Activated T-cell treated with anti-CD3 and anti-CD28 coated beads, Interleukin-2, amount 50 U/mL, for 4 hours (primary cell): ENCODE data around the gene GCNA. TPM values are rescaled to one million over a fixed set of nuclear protein-coding genes. Genes with fewer than 3 reads are reported as not detected.
A peak's percentile ranks its signal among the peaks of the same experiment; 100 is the strongest.
"Not testable (repeated sequence)": the region's sequence is repeated elsewhere in the genome, so short reads cannot be mapped to it uniquely, and the experiment has no call there.

Source experiments
- ATAC-seq, 2 donors: fragments of 200-7000 bp; cut with Tn5 transposase; one replicate each; pipeline ENCODE4 v1.10.0; 2021
- DNase-seq: peaks from one replicate; pipeline ENCODE4 v3.0.0-alpha.2; 2020
- H3K27me3 Mint-ChIP-seq: one replicate; pipeline ENCODE4 v1.8.0; 2021; ENCODE audit warnings: low read depth, mixed read lengths
- H3K36me3 Mint-ChIP-seq: one replicate; pipeline ENCODE4 v1.8.0; 2022; ENCODE audit warnings: mixed read lengths; ENCODE audit not compliant: insufficient read depth
- H3K4me1 Mint-ChIP-seq: one replicate; pipeline ENCODE4 v1.8.0; 2021; ENCODE audit warnings: low read depth, mixed read lengths
- H3K4me3 Mint-ChIP-seq: one replicate; pipeline ENCODE4 v1.8.0; 2021; ENCODE audit warnings: mild to moderate bottlenecking, moderate library complexity, mixed read lengths
- H3K9me3 Mint-ChIP-seq: one replicate; pipeline ENCODE4 v1.8.0; 2021; ENCODE audit warnings: mixed read lengths
- total RNA-seq, 3 donors: library from RNA; stranded (reverse); gene quantifications; one replicate each; pipeline ENCODE4 v1.2.1, GENCODE V29; 2021

GCNA gene
- total RNA-seq, 3 donors from 2014 or later: 1.7 to 2.2 (median 2.1) TPM

DNA sequence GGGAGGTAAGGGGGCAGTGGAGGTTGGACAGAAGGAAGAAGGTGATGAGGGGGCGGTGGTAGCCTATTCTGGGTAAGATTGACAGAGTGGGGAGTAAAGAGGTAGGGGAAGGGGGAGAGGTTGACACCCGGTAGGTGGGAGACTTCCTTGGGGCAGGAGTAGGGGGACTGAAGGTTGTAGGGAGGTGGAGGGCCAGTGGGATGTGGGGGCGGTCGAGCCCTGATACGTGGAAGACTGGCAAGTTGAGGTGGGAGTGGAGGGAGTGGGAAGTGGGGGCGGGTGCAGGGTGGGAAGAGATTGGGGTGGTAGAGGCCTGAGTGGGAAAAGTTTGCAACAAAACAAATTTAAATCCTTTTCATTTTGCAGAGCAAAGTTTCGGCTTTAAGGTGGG, 1.7 kb downstream of the GCNA start:
- Mint-ChIP-seq H3K4me3 (no peak overlapping the region), H3K36me3 (peaks cover 18% of the 10 kb centered on the region), H3K27me3 (no peaks in the 10 kb centered on the region), H3K9me3 (no peaks in the 10 kb centered on the region), H3K4me1 (no peaks in the 10 kb centered on the region)
- no peak for ATAC-seq
- DNase-seq: no peak

DNA sequence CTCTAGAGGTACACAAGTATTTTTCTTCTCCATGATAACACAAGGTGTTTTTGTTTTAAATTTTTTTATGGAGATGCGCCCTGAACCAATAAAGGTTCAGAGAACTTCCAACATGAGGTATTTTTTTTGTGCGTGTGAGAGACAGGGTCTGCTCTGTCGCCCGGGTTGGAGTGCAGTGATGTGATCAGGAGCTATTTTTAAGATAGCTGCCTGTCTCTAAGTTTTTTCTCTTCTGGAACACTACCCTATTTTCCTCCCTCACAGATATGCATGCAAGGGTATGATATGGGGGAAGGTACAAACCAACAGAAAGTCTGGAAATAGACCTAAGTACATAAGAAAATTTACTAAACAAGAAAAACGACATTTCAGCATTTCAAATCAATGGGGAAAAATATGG, 3.0 kb downstream of the GCNA start:
- H3K27me3 Mint-ChIP-seq: no peaks in the 10 kb centered on the region
- H3K36me3 Mint-ChIP-seq: peaks cover 18% of the 10 kb centered on the region
- H3K4me1 Mint-ChIP-seq: no peaks in the 10 kb centered on the region
- ATAC-seq (no peak), DNase-seq (no peak)
- H3K4me3 Mint-ChIP-seq: no peak overlapping the region
- no peaks in the 10 kb centered on the region for H3K9me3 Mint-ChIP-seq

- no peak for ATAC-seq
- DNase-seq: no peak
- H3K36me3 Mint-ChIP-seq: peaks cover 6% of the 10 kb centered on the region
- no peak overlapping the region for H3K4me3 Mint-ChIP-seq
- H3K4me1 Mint-ChIP-seq: no peaks in the 10 kb centered on the region
- no peaks in the 10 kb centered on the region for H3K27me3 Mint-ChIP-seq
- no peaks in the 10 kb centered on the region for H3K9me3 Mint-ChIP-seq
These were observed 8.7 kb downstream of the GCNA start for GRCh38 chrX:71586929-71587328.

DNA sequence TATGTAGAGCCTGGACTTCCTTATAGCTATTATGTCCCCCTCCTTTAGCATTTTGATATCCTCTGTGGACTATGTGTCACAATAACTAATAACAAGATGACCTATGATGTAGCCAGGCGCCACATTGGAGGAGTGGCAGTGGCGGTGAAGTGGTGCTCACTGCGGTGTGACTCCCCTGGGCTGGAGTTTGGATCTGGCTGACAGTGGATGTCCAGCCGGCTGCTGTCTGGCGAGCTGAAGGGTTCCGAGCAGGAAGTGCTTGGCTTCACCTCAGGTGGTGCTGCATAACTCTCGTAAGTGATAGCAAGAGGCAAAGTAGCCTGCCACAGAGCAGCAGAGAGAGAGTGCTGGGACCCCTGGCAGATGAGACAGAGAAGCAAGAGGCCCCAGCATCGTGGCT, 15.0 kb downstream of the GCNA start:
- not testable (repeated sequence) for DNase-seq, H3K9me3 Mint-ChIP-seq, H3K4me3 Mint-ChIP-seq, H3K36me3 Mint-ChIP-seq, ATAC-seq, H3K4me1 Mint-ChIP-seq, H3K27me3 Mint-ChIP-seq

DNA sequence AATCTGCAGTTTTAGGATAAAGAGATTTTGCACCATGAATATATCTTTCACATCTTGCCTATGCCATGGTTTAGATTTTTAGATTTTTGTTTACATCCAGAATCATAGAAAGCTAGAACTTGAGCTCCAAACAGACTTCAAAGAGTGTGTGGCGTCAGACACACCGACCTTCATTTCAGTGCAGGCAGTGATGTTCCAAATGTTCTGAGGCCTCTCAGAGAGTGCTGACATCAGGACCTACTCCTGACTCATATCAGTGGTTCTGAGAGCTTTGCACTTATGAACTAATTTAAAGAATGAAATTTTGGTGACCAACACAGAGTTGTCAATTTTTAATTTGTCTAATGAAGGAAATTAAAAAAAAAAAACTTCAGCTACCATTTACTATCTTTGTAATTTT, 21.7 kb downstream of the GCNA start:
- Mint-ChIP-seq H3K4me3 (no peak overlapping the region), H3K9me3 (no peaks in the 10 kb centered on the region), H3K4me1 (peaks cover 10% of the 10 kb centered on the region), H3K27me3 (no peaks in the 10 kb centered on the region), H3K36me3 (peaks cover 33% of the 10 kb centered on the region)
- DNase-seq (no peak), ATAC-seq (peak in 1 of 2 donors; percentile 62)

- Mint-ChIP-seq H3K4me3 (no peak overlapping the region), H3K4me1 (peaks cover 38% of the 10 kb centered on the region), H3K9me3 (no peaks in the 10 kb centered on the region), H3K36me3 (peaks cover 45% of the 10 kb centered on the region), H3K27me3 (no peaks in the 10 kb centered on the region)
- ATAC-seq: no peak
- no peak for DNase-seq
These were observed 25.4 kb downstream of the GCNA start for GRCh38 chrX:71603618-71604017.

- peaks cover 48% of the 10 kb centered on the region for H3K36me3 Mint-ChIP-seq
- no peak for DNase-seq
- no peaks in the 10 kb centered on the region for H3K27me3 Mint-ChIP-seq
- no peaks in the 10 kb centered on the region for H3K9me3 Mint-ChIP-seq
- no peak for ATAC-seq
- H3K4me1 Mint-ChIP-seq: peaks cover 44% of the 10 kb centered on the region
- H3K4me3 Mint-ChIP-seq: no peak overlapping the region
These were observed 25.9 kb downstream of the GCNA start for GRCh38 chrX:71604141-71604540.

DNA sequence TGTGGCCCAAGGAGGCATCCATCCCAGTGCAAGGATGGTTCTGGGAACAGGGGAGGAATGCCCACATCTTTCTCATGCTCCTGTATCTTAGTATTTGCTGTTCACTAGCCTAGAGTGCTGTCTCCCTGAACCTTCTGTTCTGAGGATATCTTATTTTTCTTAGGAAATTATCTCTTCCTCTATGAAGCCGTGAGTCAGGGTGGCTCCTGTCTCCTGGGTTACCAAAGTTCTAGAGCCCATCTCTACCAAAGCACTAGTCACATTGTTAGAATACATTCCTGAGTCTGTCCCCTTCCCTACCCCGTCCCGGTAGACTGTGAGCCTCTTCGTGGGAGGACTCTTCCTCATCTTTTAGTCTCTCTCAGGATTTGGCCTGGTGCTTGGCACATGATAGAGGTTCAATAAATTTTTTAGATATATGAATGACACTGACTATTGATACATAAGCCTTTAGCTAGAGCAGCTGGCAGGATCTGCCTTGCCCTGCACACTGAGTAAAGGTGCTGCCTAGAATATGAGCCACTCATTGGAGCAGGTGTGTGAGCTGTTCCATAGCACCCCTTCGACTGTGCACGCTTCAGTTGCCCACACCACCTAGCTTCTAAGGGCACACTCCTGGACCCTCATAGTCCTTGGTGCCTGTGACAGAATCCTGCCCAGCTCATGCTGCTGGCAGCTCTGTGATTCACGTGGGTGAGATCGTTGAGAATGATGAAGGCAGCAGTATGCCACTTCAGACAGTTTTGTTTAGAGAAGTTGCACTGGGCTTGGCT, 26.7 kb downstream of the GCNA start:
- no peaks in the 10 kb centered on the region for H3K27me3 Mint-ChIP-seq
- H3K4me1 Mint-ChIP-seq: peaks cover 47% of the 10 kb centered on the region
- DNase-seq (no peak), ATAC-seq (peak in 1 of 2 donors; percentile 13)
- peaks cover 53% of the 10 kb centered on the region for H3K36me3 Mint-ChIP-seq
- H3K9me3 Mint-ChIP-seq: no peaks in the 10 kb centered on the region
- H3K4me3 Mint-ChIP-seq: no peak overlapping the region

DNA sequence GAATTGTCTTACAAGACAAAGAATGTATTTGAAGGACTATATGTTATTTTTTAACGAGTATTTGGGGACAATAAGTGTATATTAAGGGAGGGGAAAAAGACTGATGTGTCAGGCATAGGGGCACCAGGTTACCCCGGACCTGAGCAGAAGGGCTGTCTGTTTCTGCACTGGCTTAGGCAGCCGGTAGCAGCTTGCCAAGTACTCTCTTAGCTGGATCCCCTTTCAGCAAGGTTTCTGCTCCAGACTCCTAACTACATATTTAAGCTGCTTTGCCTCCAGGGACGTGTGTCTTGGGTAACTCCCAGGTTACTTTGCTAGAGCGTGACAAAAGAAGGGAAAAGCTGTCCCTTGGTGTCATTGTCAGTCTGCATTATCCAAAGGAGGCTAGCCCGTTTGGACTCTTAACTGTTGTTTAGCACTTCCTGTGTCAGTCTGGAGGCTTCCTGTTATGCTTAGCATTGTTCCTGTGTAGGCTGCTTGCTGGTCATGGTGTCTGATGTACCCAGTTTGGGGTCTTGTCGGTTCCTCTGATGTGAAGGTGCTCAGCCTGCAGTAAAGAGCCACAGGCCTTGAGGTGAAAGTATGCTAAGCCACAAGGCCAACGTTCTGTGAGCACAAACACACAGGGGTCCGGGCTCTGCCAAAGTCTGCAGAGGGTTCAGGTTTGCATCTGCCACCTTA, 28.4 kb downstream of the GCNA start:
- peak overlapping the region; percentile 11 for H3K4me3 Mint-ChIP-seq
- no peaks in the 10 kb centered on the region for H3K27me3 Mint-ChIP-seq
- ATAC-seq (peak; percentile 65 to 68), DNase-seq (no peak)
- no peaks in the 10 kb centered on the region for H3K9me3 Mint-ChIP-seq
- peaks cover 63% of the 10 kb centered on the region for H3K36me3 Mint-ChIP-seq
- H3K4me1 Mint-ChIP-seq: peaks cover 47% of the 10 kb centered on the region

GRCh38 chrX:71607488-71607887, 29.3 kb downstream of the GCNA start:
- no peak for ATAC-seq
- Mint-ChIP-seq H3K9me3 (no peaks in the 10 kb centered on the region), H3K4me1 (peaks cover 47% of the 10 kb centered on the region), H3K36me3 (peaks cover 59% of the 10 kb centered on the region), H3K4me3 (no peak overlapping the region), H3K27me3 (no peaks in the 10 kb centered on the region)
- no peak for DNase-seq

DNA sequence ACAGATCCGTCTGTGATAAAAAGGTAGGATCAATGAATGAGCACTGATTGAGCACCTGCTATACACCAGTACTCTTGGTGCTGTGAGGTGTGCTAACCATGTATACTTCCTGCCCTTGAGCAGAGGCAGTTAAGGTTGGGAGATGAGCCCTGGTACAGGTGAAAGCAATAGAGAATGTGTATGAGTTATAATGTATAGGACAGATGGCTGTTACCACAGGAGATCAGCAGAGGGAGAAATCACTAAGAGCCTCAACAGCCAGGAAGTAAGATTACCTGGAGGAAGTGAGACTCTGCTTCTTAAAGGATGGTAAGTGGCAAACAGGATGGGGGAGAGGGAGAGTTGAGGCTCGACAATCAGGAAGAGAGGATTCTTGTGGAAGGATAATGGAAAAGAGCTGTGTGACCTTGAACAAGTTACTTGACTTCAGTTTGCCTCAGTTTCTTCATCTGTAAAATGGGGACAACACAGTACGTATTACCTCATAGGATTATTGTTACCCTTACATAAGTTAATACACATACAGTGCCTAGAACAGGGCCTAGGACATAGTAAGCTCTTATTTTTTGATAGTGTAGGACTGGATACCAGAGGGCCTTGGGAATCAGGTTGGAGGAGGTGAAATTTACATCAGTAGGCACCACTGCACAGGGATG, 31.0 kb downstream of the GCNA start:
- H3K4me3 Mint-ChIP-seq: no peak overlapping the region
- H3K36me3 Mint-ChIP-seq: peaks cover 56% of the 10 kb centered on the region
- DNase-seq (no peak), ATAC-seq (no peak)
- H3K4me1 Mint-ChIP-seq: peaks cover 43% of the 10 kb centered on the region
- no peaks in the 10 kb centered on the region for H3K9me3 Mint-ChIP-seq
- no peaks in the 10 kb centered on the region for H3K27me3 Mint-ChIP-seq

- Mint-ChIP-seq H3K36me3 (peaks cover 60% of the 10 kb centered on the region), H3K4me1 (peaks cover 48% of the 10 kb centered on the region)
- H3K27me3 Mint-ChIP-seq, ATAC-seq, DNase-seq, H3K4me3 Mint-ChIP-seq, H3K9me3 Mint-ChIP-seq: not testable (repeated sequence)
These were observed 33.5 kb downstream of the GCNA start for GRCh38 chrX:71611736-71612135.

- ATAC-seq: no peak
- DNase-seq: no peak
- H3K4me1 Mint-ChIP-seq: peaks cover 47% of the 10 kb centered on the region
- H3K9me3 Mint-ChIP-seq: no peaks in the 10 kb centered on the region
- H3K36me3 Mint-ChIP-seq: peaks cover 59% of the 10 kb centered on the region
- H3K4me3 Mint-ChIP-seq: no peak overlapping the region
- no peaks in the 10 kb centered on the region for H3K27me3 Mint-ChIP-seq
These were observed 34.0 kb downstream of the GCNA start for GRCh38 chrX:71612256-71612655.

DNA sequence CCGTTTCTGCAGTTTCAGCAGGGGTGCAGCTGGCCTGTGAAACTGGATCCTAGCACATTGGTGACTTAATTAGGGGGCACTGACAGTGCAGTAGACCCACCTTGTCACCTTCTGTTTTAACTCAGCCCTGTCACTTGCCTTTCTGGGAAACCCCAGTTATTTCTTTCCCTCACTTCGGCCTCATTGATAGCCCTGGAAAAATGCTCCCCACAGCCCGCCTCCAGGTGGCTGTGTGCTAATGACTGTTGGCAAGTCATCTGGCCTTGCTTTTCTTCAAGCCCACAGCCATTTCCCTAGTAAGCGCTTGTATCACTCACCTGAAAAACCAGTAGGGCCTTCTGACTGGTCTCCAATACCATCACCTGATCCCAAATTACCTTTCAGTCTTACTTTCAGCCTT, 36.8 kb downstream of the GCNA start:
- Mint-ChIP-seq H3K4me1 (peaks cover 50% of the 10 kb centered on the region), H3K9me3 (no peaks in the 10 kb centered on the region), H3K36me3 (peaks cover 42% of the 10 kb centered on the region), H3K4me3 (peak overlapping the region; percentile 84), H3K27me3 (no peaks in the 10 kb centered on the region)
- DNase-seq: no peak
- ATAC-seq: no peak

- Mint-ChIP-seq H3K4me1 (peaks cover 58% of the 10 kb centered on the region), H3K4me3 (peak overlapping the region; percentile 84), H3K36me3 (peaks cover 39% of the 10 kb centered on the region), H3K9me3 (no peaks in the 10 kb centered on the region), H3K27me3 (no peaks in the 10 kb centered on the region)
- no peak for DNase-seq
- ATAC-seq: peak; percentile 9 to 23
These were observed 37.7 kb downstream of the GCNA start for GRCh38 chrX:71615954-71616353.
